ENCODE data around the gene FHIP1B. TPM values are rescaled to one million over a fixed set of nuclear protein-coding genes. Genes with fewer than 3 reads are reported as not detected.

FHIP1B gene
- total and polyA plus RNA-seq, 8 donors, result 17.0 to 324 (median 35.7) TPM

DNA sequence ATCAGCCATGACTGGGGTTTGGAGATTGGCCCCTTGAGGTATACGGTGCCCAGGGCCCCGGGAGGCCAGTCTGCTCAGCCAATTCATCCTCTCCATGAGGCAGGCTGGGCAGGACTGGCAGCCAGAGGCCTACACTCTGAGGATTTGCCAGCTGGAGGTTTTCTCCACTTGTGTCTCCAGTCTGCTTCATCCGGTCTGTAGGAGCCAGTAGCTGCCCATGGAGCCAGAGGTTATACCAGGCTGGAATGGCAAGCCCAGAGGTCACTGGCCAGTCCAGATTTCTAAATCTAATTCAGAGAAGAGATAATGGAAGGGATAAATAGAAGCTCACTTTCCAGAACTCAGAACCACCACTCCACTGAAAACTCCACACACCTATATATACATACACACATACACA, 10.0 kb downstream of the FHIP1B start:
- H3K9me3 ChIP-seq, result no peaks in the 10 kb centered on the region
- no peak for DNase-seq
- peaks cover 38 to 52% (median 52%) of the 10 kb centered on the region in 4 donors for H3K36me3 ChIP-seq
- no peak overlapping the region for H3K4me3 ChIP-seq
- TF ChIP-seq EP300 (IDR thresholded peaks at IDR 0.05) (no peak), POLR2A (IDR thresholded peaks at IDR 0.05) (no peak), POLR2AphosphoS5 (IDR thresholded peaks at IDR 0.05) (no peak)
- TF ChIP-seq, protein P1, sequence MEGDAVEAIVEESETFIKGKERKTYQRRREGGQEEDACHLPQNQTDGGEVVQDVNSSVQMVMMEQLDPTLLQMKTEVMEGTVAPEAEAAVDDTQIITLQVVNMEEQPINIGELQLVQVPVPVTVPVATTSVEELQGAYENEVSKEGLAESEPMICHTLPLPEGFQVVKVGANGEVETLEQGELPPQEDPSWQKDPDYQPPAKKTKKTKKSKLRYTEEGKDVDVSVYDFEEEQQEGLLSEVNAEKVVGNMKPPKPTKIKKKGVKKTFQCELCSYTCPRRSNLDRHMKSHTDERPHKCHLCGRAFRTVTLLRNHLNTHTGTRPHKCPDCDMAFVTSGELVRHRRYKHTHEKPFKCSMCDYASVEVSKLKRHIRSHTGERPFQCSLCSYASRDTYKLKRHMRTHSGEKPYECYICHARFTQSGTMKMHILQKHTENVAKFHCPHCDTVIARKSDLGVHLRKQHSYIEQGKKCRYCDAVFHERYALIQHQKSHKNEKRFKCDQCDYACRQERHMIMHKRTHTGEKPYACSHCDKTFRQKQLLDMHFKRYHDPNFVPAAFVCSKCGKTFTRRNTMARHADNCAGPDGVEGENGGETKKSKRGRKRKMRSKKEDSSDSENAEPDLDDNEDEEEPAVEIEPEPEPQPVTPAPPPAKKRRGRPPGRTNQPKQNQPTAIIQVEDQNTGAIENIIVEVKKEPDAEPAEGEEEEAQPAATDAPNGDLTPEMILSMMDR (IDR thresholded peaks at IDR 0.05), result no peak
- no peak overlapping the region for H3K27ac ChIP-seq
- intact Hi-C loops (cut with DNase I; ENCODE audit: low total_unique reads), result no loop called here
- no peaks in the 10 kb centered on the region for H3K27me3 ChIP-seq
- WGBS, 5 donors, result 94 to 100% (median 96%) methylated on average over 3 of the region's 3 CpGs
- peaks cover 0 to 43% (median 17%) of the 10 kb centered on the region in 4 donors for H3K4me1 ChIP-seq

DNA sequence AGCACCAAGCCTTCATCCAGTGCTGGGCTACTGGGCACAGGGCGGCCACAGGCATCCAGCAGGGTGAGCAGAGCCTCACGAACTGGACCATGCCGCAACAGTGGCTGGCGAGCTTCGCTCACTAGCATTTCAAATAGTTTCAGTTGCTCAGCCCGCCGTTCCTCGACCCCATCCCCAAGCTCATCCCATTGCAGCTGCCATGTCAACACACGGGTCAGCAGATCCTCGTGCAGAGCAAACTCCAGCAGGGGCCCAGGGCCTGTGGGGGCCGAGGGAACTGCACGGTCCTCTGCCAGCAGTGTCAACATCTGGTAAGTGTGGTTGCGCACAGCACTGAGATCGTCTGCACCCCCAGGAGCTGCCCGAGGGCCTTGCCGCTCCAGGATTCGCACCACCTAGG, 10.6 kb downstream of the FHIP1B start:
- TF ChIP-seq POLR2A (IDR thresholded peaks at IDR 0.05), result no peak
- TF ChIP-seq POLR2AphosphoS5 (IDR thresholded peaks at IDR 0.05), result no peak
- TF ChIP-seq, protein P1 (IDR thresholded peaks at IDR 0.05), result no peak
- TF ChIP-seq EP300 (IDR thresholded peaks at IDR 0.05), result no peak
- peaks cover 43 to 57% (median 57%) of the 10 kb centered on the region in 4 donors for H3K36me3 ChIP-seq
- no peak overlapping the region for H3K4me3 ChIP-seq
- H3K27me3 ChIP-seq, result no peaks in the 10 kb centered on the region
- WGBS, 5 donors, result 95 to 96% (median 96%) methylated on average over 16 to 17 of the region's 17 CpGs
- no peak for DNase-seq
- H3K9me3 ChIP-seq, result no peaks in the 10 kb centered on the region
- no peak overlapping the region for H3K27ac ChIP-seq
- intact Hi-C loops (cut with DNase I; ENCODE audit: low total_unique reads), result no loop called here
- peaks cover 0 to 39% (median 16%) of the 10 kb centered on the region in 4 donors for H3K4me1 ChIP-seq

DNA sequence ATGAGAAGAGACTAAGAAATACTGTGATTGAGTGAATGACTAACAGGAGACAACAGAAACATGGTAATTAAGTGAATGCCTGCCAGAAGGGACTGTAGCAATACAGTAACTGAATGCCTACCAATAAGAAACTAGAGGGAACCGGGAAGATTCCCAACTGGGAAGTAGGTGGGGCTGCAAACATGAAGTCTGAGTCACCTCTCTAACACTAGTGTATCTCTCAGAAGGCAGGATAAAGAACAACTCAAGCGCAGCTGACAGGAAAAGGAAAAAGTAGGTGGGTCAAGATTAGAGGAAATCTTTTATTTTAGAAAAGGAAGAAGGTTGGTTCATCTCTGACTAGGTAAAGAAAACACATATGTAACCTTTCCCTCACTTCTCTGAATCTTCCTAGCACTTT, 15.1 kb downstream of the FHIP1B start:
- Histone ChIP-seq H3K27me3 (no peaks in the 10 kb centered on the region), H3K36me3 (peaks cover 66 to 100% (median 100%) of the 10 kb centered on the region in 4 donors), H3K4me1 (peaks cover 0 to 9% (median 0%) of the 10 kb centered on the region in 4 donors), H3K4me3 (no peak overlapping the region), H3K27ac (peak overlapping the region in 3 of 5 donors; percentile 21 to 67 (median 40)), H3K9me3 (no peaks in the 10 kb centered on the region)
- DNase-seq, result peak in 1 of 2 donors; percentile 19
- 28 to 59% (median 42%) methylated on average over 2 of the region's 2 CpGs for WGBS, 5 donors
- TF ChIP-seq POLR2A (IDR thresholded peaks at IDR 0.05), result no peak
- peak in 1 of 3 donors; percentile 24 for TF ChIP-seq POLR2AphosphoS5 (IDR thresholded peaks at IDR 0.05)
- no peak for TF ChIP-seq EP300 (IDR thresholded peaks at IDR 0.05)
- TF ChIP-seq, protein P1 (IDR thresholded peaks at IDR 0.05), result no peak
- intact Hi-C loops (cut with DNase I; ENCODE audit: low total_unique reads), result no loop called here

DNA sequence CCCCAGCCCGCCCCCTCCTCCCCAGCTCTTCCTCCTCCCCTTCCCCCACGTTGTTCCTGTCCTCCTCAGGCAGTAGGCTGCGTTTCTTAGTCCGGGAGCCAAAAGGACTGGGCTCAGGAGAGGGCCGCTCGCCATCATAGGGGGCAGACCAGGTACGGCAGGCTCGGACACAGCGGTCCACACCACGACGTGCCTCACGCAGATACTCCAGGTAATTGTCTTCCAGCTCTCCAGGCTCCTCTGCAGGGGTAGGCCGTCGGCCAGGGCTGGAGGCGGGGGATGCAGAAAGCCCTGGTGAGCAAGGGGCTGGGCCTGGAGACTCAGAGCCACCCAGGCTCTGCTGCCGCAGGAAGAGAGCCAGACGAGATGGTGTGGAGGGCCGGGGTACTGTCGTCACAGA, 16.7 kb downstream of the FHIP1B start:
- Histone ChIP-seq H3K27me3 (no peaks in the 10 kb centered on the region), H3K4me3 (no peak overlapping the region), H3K27ac (no peak overlapping the region), H3K9me3 (no peaks in the 10 kb centered on the region), H3K36me3 (peaks cover 50 to 100% (median 100%) of the 10 kb centered on the region in 4 donors), H3K4me1 (peaks cover 0 to 9% (median 0%) of the 10 kb centered on the region in 4 donors)
- WGBS, 5 donors, result 83 to 93% (median 90%) methylated on average over 18 to 19 of the region's 19 CpGs
- no peak for DNase-seq
- intact Hi-C loops (cut with DNase I; ENCODE audit: low total_unique reads), result no loop called here
- TF ChIP-seq, protein P1 (IDR thresholded peaks at IDR 0.05), result no peak
- no peak for TF ChIP-seq EP300 (IDR thresholded peaks at IDR 0.05)
